NCI-H82 treated with DMSO at 0.1 percent for 48 hours (cell line): Measurements from ENCODE around the gene RPRD1B.

ENCODE experiments used
- DNase-seq: peaks from one replicate; lab custom pipeline; 2025; ENCODE audit not compliant: unreplicated experiment; lab: John Stamatoyannopoulos, UW

The RPRD1B gene

GRCh38 chr20:38072898-38073297, 39.4 kb downstream of the RPRD1B start:
- no peak for DNase-seq

GRCh38 chr20:38073307-38074071, 39.9 kb downstream of the RPRD1B start:
- DNase-seq = peak; percentile 76

GRCh38 chr20:38075161-38075998, 41.8 kb downstream of the RPRD1B start:
- DNase-seq = peak; percentile 23

- no peak for DNase-seq
Measured at GRCh38 chr20:38076548-38076947, 43.0 kb downstream of the RPRD1B start.

- DNase-seq = no peak
Measured at GRCh38 chr20:38078084-38078483, 44.5 kb downstream of the RPRD1B start.

- no peak for DNase-seq
Measured at GRCh38 chr20:38079353-38079752, 45.8 kb downstream of the RPRD1B start.

GRCh38 chr20:38081575-38081974, 48.0 kb downstream of the RPRD1B start:
- no peak for DNase-seq

- DNase-seq = no peak
Measured at GRCh38 chr20:38082894-38083293, 49.3 kb downstream of the RPRD1B start.

GRCh38 chr20:38083338-38084048, 49.9 kb downstream of the RPRD1B start:
- DNase-seq = no peak

- DNase-seq = no peak
Measured at GRCh38 chr20:38084425-38084951, 50.9 kb downstream of the RPRD1B start.

- DNase-seq = no peak
Measured at GRCh38 chr20:38085026-38085425, 51.5 kb downstream of the RPRD1B start.

- peak; percentile 37 for DNase-seq
Measured at GRCh38 chr20:38089500-38089899, 56.0 kb downstream of the RPRD1B start.

- no peak for DNase-seq
Measured at GRCh38 chr20:38090061-38090460, 56.5 kb downstream of the RPRD1B start.

GRCh38 chr20:38091441-38092216, 58.1 kb downstream of the RPRD1B start:
- peak; percentile 21 for DNase-seq

- DNase-seq = no peak
Measured at GRCh38 chr20:38092260-38092857, 58.8 kb downstream of the RPRD1B start.

GRCh38 chr20:38092915-38093314, 59.4 kb downstream of the RPRD1B start:
- DNase-seq = no peak

GRCh38 chr20:38093641-38094077, 60.1 kb downstream of the RPRD1B start:
- no peak for DNase-seq

- peak; percentile 98 for DNase-seq
Measured at GRCh38 chr20:38094373-38094891, 60.9 kb downstream of the RPRD1B start.

- peak; percentile 98 for DNase-seq
Measured at GRCh38 chr20:38095017-38095686, 61.6 kb downstream of the RPRD1B start.
